HepG2 (cell line): ENCODE results near the gene DYSF. TPM values are rescaled to one million over a fixed set of nuclear protein-coding genes. Genes with fewer than 3 reads are reported as not detected.

Experiments
- ATAC-seq: fragments of 200-7000 bp; cut with Tn5 transposase; 3 replicates; pipeline ENCODE4 v1.9.1; 2020; ENCODE audit warnings: mild to moderate bottlenecking, moderate library complexity
- BruUV-seq: library from RNA; stranded (reverse); fragments of 400-500 nt; replicated peaks from 2 replicates; lab custom pipeline; 2021; lab: Mats Ljungman, UMichigan
- CTCF ChIA-PET: fragments of 300-600 bp; formaldehyde crosslinking; extraction: SDS; loops from one replicate; lab custom pipeline; 2021; ENCODE audit warnings: low total read pairs, inconsistent platforms, low intra/inter-chr PET ratio; lab: Yijun Ruan, JAX
- POLR2A ChIA-PET: fragments of 350-600 bp; sonication (Branson Sonifier 250); formaldehyde crosslinking; loops from one replicate; lab custom pipeline; 2020; ENCODE audit warnings: antibody characterized with exemption, inconsistent platforms; lab: Yijun Ruan, JAX
- DNase-seq: peaks from one replicate; pipeline ENCODE4 v3.0.0-alpha.2; 2015; ENCODE audit warnings: low spot score
- FAIRE-seq: peaks from 3 replicates; lab custom pipeline; 2011; peaks lifted over from hg19 to GRCh38; lab: Jason Lieb, UNC
- H2AFZ ChIP-seq: one replicate; pipeline ENCODE4 v1.6.1; 2011; ENCODE audit warnings: low read length, inconsistent platforms
- H3K27ac ChIP-seq: fragments of 300-600 bp; 3 replicates; pipeline ENCODE4 v1.8.0; 2011; ENCODE audit warnings: mixed run types, mild to moderate bottlenecking, mixed read lengths, low read length, inconsistent platforms; ENCODE audit not compliant: insufficient read depth; ENCODE audit errors: extremely low read length
- H3K27me3 ChIP-seq, 2 experiments: fragments of 200-600 bp in 1 of 2; 2 replicates in 1 of 2; 3 replicates in 1 of 2; pipeline versions ENCODE4 v1.6.0 to v1.8.0; 2011; ENCODE audit warnings: low read length in 2 of 2, mild to moderate bottlenecking in 2 of 2, moderate library complexity in 2 of 2, inconsistent platforms in 1 of 2; ENCODE audit not compliant: insufficient read depth in 2 of 2, control insufficient read depth in 1 of 2
- H3K36me3 ChIP-seq, 2 experiments: fragments of 200-600 bp in 1 of 2; replicated peaks in 1 of 2; 2 replicates in 1 of 2; 3 replicates in 1 of 2; pipeline versions ENCODE4 v1.5.1 to v1.8.0; 2011; ENCODE audit warnings: low read length in 2 of 2, inconsistent platforms in 1 of 2; ENCODE audit not compliant: insufficient read depth in 2 of 2, control insufficient read depth in 1 of 2
- H3K4me1 ChIP-seq: 2 replicates; pipeline ENCODE4 v1.5.1; 2012; ENCODE audit warnings: low read length, inconsistent platforms; ENCODE audit not compliant: insufficient read depth
- H3K4me2 ChIP-seq: 2 replicates; pipeline ENCODE4 v1.6.0; 2011; ENCODE audit warnings: low read depth, low read length, inconsistent platforms
- H3K4me3 ChIP-seq, 3 experiments: fragments of 200-600 bp in 1 of 3; sonication (generic), shearing (Covaris generic) in 1 of 3; replicated peaks in 1 of 3; 2 replicates each; pipeline ENCODE4 v1.5.1; 2011 to 2016; ENCODE audit warnings: low read length in 3 of 3, inconsistent platforms in 2 of 3, low read depth in 2 of 3, mild to moderate bottlenecking in 2 of 3, control low read depth in 1 of 3, mixed read lengths in 1 of 3; ENCODE audit not compliant: insufficient read depth in 1 of 3
- H3K79me2 ChIP-seq: one replicate; pipeline ENCODE4 v1.6.1; 2011; ENCODE audit warnings: low read length, inconsistent platforms; ENCODE audit not compliant: insufficient read depth
- H3K9ac ChIP-seq: 2 replicates; pipeline ENCODE4 v1.6.0; 2011; ENCODE audit warnings: mild to moderate bottlenecking, low read depth, low read length, inconsistent platforms; ENCODE audit not compliant: insufficient read depth
- H3K9me3 ChIP-seq: 2 replicates; pipeline ENCODE4 v1.5.1; 2012; ENCODE audit warnings: mild to moderate bottlenecking, low read length
- H4K20me1 ChIP-seq: 2 replicates; pipeline ENCODE4 v1.6.0; 2011; ENCODE audit warnings: inconsistent platforms, mild to moderate bottlenecking, low read length, moderate library complexity; ENCODE audit not compliant: insufficient read depth
- NR2F6 ChIP-seq, 2 experiments: IDR thresholded peaks; 2 replicates each; pipeline ENCODE4 v1.6.1; 2016; ENCODE audit warnings: antibody characterized with exemption in 1 of 2, mild to moderate bottlenecking in 1 of 2
- SMAD3 ChIP-seq: sonication (generic); formaldehyde crosslinking; IDR thresholded peaks from 2 replicates; pipeline ENCODE4 v1.4.0; 2020; ENCODE audit warnings: missing genetic modification reagents
- WGBS: methylation state at CpG from one replicate; pipeline ENCODE4 v1.1.6; 2017; ENCODE audit warnings: low lambda C conversion rate; 5-methylcytosine and 5-hydroxymethylcytosine counted together
- in situ Hi-C: cut with HindIII; loops from 2 replicates; pipeline ENCODE4 v1.10.0; 2017; ENCODE audit warnings: low pct_unique_long_range_greater_than_20kb; ENCODE audit not compliant: extremely low pct_ligation_motif_present
- intact Hi-C: fragments of 100-400 bp; cut with micrococcal nuclease; formaldehyde crosslinking; loops from one replicate; pipeline ENCODE4 v1.10.0; 2022; ENCODE audit not compliant: unreplicated experiment
- polyA plus RNA-seq, 8 experiments: library from polyadenylated mRNA; depleted of rRNA in 3 of 8; stranded (reverse) in 7 of 8; unstranded in 1 of 8; fragments of >200 nt; fragmentation: Illumina TruSeq in 4 of 8; extraction: Trizol in 4 of 8; gene quantifications; 2 replicates each; pipeline versions ENCODE4 v1.2.1 to v1.2.3, GENCODE V29; 2011 to 2016; ENCODE audit warnings: low read depth in 4 of 8, missing spikeins in 1 of 8, mixed read lengths in 1 of 8; ENCODE audit not compliant: insufficient read depth in 1 of 8
- total RNA-seq, 5 experiments: library from RNA; depleted of rRNA; stranded (reverse); fragments of >200 nt; fragmentation: Illumina TruSeq; extraction: Trizol; gene quantifications; 2 replicates each; pipeline ENCODE4 v1.2.3, GENCODE V29; 2016; ENCODE audit warnings: low read depth in 1 of 5
- TF ChIP-seq, protein P1 (sequence below): sonication (generic); formaldehyde crosslinking; IDR thresholded peaks from 2 replicates; pipeline ENCODE4 v1.4.0; 2020; ENCODE audit warnings: mild to moderate bottlenecking, missing genetic modification reagents

Gene DYSF
- total and polyA plus RNA-seq, 2 of the 13 experiments (the other 11 are each of a cell fraction or from before 2014, with no cell fraction given), result 0.15 to 2.4 TPM

DNA sequence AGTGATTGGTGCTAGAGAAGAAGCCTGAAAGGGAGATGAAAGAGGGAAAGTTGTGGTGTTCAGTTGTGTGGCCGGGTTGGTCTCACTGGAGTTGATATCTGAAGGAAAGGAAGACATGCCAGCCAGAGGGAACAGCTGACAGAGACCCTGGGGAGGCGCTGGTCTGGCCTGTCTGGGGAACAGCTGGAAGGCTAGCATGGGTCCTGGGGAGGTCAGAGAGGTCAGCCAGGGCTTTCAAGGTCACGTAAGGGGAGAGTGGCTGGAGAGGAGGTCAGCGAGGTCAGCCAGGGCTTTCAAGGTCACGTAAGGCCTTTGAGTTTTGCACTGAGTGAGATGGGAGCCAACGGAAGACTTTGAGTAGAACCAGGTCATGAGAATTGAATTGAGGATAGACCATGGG, 11.0 kb downstream of the DYSF start:
- peaks cover 18% of the 10 kb centered on the region; the same call in 1 of the 2 replicates for H3K4me1 ChIP-seq
- TF ChIP-seq, protein P1, sequence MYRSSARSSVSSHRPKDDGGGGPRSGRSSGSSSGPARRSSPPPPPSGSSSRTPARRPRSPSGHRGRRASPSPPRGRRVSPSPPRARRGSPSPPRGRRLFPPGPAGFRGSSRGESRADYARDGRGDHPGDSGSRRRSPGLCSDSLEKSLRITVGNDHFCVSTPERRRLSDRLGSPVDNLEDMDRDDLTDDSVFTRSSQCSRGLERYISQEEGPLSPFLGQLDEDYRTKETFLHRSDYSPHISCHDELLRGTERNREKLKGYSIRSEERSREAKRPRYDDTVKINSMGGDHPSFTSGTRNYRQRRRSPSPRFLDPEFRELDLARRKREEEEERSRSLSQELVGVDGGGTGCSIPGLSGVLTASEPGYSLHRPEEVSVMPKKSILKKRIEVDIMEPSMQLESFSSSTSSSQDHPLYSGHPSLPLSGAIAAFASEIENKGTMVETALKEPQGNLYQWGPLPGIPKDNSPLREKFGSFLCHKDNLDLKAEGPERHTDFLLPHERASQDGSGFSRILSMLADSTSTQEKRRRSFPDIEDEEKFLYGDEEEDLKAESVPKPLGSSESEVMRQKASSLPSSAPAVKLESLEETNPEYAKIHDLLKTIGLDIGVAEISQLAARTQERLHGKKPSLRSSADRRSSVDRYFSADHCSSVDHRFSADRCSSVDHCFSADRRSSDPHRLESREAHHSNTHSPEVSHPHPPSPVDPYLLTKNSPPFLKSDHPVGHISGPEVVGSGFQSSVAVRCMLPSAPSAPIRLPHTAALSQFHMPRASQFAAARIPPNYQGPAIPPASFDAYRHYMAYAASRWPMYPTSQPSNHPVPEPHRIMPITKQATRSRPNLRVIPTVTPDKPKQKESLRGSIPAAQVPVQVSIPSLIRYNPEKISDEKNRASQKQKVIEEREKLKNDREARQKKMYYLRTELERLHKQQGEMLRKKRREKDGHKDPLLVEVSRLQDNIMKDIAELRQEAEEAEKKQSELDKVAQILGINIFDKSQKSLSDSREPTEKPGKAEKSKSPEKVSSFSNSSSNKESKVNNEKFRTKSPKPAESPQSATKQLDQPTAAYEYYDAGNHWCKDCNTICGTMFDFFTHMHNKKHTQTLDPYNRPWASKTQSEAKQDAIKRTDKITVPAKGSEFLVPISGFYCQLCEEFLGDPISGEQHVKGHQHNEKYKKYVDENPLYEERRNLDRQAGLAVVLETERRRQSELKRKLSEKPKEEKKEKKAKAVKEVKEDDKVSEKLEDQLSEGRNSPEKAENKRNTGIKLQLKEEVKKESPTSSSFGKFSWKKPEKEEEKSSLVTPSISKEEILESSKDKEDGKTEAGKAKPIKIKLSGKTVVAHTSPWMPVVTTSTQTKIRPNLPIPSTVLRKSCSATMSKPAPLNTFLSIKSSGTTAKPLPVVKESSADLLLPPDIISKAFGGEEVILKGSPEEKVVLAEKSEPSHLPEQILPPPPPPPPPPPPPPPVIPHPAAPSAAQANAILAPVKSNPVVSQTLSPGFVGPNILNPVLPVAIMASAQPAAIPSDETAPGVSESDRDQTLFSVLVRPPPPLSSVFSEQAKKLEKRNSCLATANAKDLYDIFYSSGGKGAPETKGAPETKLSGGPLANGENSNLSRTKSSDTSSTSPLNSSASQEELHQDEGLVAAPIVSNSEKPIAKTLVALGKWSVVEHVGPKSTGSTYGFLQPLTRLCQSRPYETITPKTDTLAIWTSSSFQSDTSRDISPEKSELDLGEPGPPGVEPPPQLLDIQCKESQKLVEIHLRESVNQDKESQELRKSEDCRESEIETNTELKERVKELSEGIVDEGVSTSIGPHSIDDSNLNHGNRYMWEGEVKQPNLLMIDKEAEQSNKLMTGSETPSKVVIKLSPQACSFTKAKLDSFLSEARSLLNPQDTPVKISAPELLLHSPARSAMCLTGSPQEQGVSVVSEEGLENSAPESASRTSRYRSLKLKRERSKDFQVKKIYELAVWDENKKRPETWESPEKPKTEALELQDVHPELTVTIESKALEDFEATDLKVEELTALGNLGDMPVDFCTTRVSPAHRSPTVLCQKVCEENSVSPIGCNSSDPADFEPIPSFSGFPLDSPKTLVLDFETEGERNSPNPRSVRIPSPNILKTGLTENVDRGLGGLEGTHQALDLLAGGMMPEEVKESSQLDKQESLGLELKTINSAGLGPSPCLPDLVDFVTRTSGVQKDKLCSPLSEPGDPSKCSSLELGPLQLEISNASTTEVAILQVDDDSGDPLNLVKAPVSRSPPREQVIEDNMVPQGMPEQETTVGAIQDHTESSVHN (CRISPR knock-in tag), result no peak
- TF ChIP-seq SMAD3 (no peak), NR2F6 (IDR thresholded peaks at IDR 0.05) (peak; percentile 35; the same call in 1 of the 2 replicates), NR2F6 (CRISPR knock-in tag; IDR thresholded peaks at IDR 0.05) (no peak)
- TF ChIP-seq, all 625 proteins: peak for 1
- ATAC-seq (no peak), FAIRE-seq (no peak), DNase-seq (no peak)
- POLR2A ChIA-PET, result no interaction called here
- Histone ChIP-seq H3K36me3 (no peaks in the 10 kb centered on the region), H3K27me3 (peaks cover 8 to 55% of the 10 kb centered on the region in 2 experiments), H3K4me2 (no peak overlapping the region), H4K20me1 (no peaks in the 10 kb centered on the region), H3K27ac (no peak overlapping the region), H2AFZ (no peak overlapping the region), H3K4me3 (no peak overlapping the region), H3K79me2 (no peaks in the 10 kb centered on the region), H3K9me3 (no peaks in the 10 kb centered on the region), H3K9ac (no peak overlapping the region)
- 24% methylated on average over 6 of the region's 6 CpGs for WGBS
- intact Hi-C loops, result no loop called here
- CTCF ChIA-PET, result no interaction called here
- no TSS peak for BruUV-seq
- in situ Hi-C loops, result no loop called here
